Measurements from ENCODE around the gene SLC22A17.
"Not testable (repeated sequence)": the region's sequence is repeated elsewhere in the genome, so short reads cannot be mapped to it uniquely, and the experiment has no call there.

Gene SLC22A17

DNA sequence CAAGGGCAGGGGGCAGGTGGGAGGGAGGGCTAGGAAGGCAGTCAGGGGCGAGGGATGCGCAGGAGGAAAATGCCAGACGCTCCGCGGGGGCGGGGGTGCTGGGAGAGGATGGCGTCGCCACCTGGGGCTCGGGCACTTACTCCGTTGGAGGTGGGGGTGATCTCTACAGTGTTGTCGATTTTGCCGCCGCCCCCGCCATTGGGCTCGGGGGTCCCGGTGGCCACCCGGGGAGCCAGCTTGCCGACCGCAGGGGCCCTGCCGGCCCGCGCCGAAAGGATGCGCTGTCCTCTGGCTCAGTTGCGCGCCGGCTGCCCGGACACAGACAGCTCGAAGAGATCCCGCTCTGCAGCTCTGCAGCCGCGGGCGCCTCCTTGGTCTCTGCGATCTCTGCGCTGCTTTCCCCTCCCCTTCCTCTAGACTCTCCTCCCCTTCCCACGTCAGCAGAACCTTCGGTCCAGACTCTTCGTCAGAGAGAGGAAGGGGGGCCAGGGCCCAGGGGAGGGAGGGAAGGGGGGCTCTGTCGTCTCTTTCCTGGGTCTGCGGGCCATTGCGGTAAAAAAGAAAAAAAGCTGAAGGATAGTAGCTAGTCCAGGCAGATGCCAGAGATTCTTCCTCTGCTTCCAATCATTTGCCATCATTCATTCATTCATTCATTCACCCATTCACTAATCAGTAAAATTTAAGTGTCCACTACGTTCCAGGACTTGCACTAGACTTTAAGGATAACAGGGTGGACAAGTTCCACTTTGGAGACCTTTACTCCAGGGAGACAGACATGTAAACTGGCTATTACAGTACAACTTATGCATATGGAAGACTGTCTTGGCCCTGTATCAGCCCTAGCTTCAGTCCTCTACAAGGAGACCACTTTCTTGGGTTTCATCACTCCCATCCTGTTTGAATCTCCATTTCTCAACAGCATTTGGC is at the start of gene SLC22A17:
SLC22A17 (minus strand) TSS at position 382 of the 927 bp plus-strand sequence.
- peak; percentile 45 for DNase-seq (ENCODE audit: low read depth)

DNA sequence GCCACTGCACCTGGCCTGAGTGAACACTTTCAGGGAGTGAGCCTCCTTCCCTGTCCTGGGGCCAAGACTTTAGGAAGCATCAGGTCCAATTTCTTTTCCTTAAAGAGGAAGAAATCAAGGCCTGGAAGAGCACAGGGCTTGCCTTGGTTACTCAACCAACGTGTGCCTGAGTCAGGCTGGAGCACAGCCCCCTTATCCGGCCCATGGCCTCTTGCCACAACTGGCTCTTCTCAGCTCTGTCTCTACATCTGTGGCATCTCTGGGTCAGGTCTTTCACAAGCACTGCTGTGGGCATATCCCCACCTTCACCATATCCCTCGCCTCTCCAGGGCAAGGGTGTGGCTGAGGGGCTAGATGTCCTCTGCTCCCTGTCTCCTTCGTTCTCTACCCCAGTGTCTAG is 48.6 kb upstream of the SLC22A17 start:
- DNase-seq (ENCODE audit: low read depth): no peak

DNA sequence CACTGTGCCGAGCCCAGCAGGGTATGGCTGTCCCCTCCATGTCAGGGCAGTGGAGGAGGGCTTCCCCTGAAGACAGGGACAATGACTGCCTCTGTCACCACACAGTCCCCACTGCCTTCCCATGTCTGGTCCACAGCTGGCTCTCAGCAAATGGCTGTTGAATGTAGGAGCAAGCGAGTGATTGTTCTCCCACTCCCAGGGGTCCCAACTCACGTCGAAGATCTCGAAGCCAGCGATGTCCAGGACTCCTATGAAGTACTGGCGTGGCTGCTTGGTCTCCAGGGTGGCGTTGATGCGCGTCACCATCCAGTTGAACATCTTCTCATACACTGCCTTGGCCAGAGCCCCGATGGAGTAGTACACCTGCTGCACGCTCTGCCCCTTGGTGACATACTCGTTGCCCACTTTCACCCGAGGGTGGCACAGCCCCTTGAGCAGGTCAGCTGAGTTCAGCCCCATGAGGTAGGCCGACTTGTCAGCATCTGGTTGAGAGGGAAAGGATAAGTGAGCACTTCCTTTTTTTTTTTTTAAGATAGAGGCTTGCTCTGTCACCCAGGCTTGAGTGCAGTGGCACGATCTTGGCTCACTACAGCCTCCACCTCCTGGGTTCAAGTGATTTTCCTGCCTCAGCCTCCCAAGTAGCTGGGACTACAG is 47.9 kb upstream of the SLC22A17 start:
- not testable (repeated sequence) for DNase-seq (ENCODE audit: low read depth)

DNA sequence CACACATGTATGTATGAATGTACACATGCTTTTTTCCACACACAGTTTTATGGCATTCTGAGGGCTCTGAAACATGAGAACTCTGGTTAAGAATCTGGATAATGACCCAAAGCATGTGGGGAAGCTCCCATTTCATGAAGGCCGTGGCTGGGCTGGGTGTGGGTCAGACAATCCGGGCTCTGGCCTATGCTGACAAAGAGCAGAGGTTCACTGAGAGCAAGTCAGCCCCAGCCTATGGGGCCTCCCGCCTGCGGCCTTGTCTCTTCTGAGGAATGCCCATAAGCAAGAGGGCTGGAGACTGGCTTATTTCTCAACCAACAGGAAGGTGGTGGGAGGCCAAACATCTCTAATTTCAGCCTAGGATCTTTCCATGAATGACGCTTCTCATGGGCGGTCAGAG is 46.9 kb upstream of the SLC22A17 start:
- no peak for DNase-seq (ENCODE audit: low read depth)

DNA sequence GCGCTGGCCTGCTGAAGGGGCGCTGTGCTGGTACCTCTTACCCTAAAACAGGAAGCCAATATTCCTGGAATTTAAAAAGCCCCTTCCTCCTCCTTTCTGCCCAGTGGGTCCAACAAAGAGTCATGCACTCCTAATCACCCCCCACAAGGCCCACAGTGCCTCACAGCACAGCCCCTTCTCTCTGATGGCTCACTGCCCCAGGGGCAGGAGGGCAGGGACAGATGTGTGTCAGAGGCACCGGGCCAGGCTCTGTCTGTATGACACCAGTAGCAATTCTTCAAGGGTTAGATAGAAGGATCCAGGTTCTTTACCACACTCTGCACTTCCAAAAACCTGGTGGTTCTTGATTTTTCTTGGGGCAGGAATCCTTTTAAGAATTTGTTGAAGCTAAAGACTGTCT is 46.4 kb upstream of the SLC22A17 start:
- DNase-seq (ENCODE audit: low read depth): no peak

DNA sequence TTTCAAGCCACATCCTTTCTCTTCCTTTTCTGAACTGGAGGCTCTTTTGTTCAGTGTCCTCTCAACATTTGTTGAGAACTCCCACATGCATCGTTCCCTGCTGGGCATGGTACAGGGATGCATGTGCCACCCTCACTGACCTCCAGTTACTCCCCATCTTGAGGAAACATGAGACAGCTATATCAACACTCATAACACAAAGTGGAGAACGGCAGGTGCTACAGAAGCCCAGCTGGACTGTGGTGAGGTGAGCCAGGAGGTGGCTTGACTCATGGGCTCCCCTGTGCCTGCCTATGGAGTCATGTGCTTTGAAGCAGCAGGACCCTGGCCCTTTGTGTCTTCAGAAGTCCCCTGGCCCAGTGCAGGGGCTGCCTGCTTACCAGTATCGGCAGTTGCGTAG is 45.7 kb upstream of the SLC22A17 start:
- DNase-seq (ENCODE audit: low read depth): no peak

DNA sequence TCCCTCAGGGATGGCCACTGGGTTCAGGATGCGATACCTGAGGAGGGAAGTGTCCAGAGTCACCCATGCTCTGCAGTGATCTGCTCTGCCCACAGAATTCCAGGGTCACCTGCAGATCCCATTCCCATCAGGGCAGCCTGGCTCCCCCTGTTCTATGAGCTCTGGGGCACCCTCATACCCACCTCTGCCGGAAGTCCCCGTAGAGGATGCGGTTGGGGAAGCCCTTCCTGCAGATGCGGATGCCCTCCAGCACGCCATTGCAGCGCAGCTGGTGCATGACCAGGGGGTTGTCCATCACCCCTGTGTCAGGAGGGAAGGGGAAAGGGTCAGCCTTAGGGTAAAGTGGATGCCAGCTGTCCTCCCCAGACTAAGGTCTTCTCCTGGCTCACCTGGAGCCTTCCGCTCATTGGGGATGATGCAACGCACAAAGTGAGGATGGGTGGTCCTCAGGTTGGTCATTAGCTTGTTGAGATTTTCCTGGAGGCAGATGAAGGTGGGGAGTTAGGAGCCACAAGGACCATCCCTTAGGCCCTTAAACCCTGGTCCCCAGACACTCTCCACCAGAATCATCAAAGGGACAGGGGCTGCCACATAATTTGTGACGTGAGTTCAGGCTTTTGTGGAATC is 44.2 kb upstream of the SLC22A17 start:
- DNase-seq (ENCODE audit: low read depth): no peak

DNA sequence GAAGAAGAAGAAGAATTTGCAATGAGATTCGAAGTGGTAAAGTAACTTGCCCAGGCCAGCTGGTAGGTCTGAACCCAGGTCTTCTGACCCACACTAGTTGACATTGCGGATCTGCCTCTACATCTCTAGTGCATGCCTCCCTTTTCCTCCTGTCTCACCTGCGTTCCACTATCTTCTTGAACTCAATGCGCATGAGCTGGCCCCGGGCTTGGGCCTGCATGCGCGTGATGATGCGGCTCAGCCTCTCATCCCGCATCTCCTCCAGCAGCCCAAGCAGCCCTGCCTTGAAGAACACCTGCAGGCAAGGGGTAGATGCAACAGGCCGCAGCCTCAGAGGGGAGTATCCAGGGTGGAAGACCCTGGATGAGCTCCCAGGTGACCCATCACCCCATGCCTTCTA is 43.4 kb upstream of the SLC22A17 start:
- no peak for DNase-seq (ENCODE audit: low read depth)

DNA sequence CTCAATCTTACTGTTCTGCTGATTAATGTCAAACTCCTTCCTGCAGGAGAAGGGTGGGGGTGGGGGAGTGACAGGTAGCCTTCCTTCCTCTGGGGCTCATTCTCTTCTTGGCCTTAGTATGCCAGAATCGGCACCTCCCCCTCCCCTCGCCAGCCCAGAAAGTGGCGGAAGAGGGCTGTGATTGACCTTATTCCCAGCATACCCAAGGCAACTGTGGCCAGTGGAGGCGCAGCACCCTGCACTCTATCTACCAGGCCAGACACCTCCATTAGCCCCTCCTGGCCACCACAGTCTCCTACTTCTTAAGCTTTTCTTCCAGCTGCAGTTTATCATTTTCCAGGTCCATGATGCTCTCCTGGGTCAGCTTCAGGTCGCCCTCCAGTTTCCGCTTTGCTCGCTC is 39.9 kb upstream of the SLC22A17 start:
- no peak for DNase-seq (ENCODE audit: low read depth)

DNA sequence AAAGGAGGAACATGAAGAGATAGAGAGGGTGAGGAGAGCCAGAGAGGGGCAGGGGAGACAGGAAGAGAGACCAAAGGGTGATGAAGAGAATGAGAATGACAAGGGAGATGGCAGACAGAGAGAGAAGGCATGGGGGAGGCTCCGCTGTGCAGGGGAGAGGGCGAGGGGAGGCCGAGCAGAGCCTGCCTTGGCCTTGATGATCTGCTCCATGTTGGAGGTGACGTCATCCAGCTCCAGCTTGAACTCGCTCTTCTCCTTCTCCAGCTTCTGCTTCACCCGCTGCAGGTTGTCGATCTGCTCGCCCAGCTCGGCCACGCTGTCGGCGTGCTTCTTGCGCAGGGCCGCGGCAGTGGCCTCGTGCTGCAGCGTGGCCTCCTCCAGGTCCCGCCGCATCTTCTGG is 37.2 kb upstream of the SLC22A17 start:
- DNase-seq (ENCODE audit: low read depth): not testable (repeated sequence)

DNA sequence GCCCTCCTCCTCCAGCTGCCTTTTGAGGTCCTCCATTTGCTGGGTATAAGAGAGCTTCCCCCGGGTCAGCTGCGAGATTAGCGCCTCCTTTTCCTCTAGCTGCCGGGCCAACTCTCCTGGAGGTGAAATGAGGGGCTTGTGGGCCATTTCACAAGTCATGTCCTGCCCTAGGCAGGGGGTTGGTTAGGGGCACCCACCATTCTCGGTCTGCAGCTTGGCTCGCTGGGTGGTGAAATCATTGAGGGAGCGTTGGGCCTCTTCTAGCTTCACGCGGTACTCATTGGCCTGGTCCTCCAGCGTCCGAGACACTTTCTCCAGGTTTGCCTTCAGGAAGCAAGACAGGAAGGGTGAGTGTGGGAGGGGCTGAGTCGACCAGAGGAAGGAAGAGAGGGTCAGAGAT is 36.7 kb upstream of the SLC22A17 start:
- no peak for DNase-seq (ENCODE audit: low read depth)

DNA sequence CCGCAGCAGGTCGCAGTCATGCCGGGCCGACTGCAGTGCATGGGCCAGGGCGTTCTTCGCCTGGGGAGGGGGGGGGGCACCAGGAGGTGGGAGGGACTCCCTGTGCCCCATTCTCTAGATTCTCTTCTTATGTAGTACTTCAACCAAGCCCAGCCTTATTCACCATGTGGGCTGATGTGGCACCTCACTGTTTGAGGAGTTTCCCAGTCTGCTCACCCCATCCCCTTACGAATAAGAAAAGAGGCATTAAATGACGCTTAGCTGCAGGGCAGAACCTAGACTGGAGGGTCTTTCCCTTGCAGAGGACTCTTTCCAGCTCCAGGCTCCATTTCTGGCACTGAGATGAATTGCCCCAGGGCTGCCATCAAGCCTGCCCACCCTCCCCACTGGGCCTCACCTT is 36.3 kb upstream of the SLC22A17 start:
- no peak for DNase-seq (ENCODE audit: low read depth)

DNA sequence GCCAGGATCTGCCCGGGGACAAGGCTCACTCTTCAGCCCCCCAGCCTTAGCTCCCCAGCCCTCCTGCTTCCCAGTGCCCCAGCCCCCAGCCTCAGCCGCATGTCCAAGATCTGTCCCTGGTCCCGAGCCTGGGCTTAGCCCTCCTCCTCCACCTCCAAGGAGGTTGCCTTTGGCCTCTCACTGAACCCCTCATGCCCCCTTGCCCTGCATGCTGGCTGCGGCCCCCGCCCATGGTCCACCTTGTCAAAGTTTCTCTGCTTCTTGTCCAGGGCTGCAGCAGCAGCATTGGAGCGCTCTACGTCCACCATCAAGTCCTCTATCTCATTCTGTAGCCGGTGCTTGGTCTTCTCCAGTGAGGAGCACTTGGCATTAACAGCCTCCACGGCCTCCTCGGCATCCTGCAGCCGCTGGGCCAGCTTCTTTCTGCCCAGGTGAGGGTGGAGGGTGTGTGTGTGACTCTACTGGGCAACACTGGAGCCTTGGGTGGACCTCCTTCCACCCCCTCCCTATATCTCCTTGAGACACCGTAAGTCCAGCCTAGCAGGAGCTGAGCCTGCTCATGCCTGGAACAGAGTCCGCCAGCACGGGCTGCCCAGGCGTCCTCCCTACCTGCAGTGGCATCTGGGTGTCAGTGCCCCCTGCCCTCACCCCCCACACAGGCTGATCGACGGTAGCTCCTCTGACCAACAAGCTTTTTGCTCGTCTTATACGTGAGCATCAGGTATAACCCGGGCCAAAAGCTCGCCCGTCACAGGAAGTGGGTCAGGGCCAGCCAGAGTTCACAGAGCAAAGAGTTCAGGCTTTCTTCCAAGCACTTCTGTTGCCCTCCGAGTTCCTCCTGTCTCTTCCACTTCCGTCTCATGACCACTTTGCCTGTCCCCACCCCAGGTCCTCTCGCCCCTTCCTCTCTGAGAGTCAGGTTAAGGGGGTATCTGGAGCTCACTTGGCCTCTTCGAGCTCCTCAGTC is 35.5 kb upstream of the SLC22A17 start:
- DNase-seq (ENCODE audit: low read depth): no peak

DNA sequence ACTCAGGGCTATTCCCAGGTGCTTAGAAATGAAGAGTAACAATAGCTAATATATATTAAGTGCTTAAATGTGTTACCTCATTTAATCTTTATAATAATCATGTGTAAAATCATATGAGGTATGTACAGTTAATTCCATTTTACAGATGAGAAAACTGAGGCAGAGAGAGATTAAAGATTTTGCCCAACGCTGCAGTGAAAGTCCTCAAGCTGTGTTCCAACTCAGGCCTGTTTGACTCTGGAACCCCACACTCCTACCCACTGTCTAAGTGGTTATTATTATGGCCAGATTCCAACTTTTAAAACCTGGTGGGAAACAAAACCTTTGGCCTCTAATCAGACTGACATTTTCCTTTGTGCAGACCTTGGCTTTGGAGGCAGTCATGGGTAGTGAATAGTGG is 34.3 kb upstream of the SLC22A17 start:
- DNase-seq (ENCODE audit: low read depth): no peak

DNA sequence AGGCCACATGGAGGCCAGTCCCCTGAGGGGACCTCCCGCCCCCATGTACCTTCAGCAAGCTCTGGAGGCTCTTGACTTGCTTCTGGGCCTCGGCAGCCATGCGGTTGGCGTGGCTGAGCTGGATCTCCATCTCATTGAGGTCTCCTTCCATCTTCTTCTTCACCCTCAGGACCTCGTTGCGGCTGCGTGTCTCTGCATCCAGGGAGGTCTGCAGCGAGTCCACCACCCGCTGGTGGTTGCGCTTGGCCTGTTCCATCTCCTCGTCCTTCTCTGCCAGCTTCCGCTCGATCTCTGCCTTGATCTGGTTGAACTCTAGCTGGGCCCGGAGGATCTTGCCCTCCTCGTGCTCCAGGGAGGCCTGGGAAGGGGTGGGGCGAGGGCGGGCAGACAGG is 33.6 kb upstream of the SLC22A17 start:
- not testable (repeated sequence) for DNase-seq (ENCODE audit: low read depth)

DNA sequence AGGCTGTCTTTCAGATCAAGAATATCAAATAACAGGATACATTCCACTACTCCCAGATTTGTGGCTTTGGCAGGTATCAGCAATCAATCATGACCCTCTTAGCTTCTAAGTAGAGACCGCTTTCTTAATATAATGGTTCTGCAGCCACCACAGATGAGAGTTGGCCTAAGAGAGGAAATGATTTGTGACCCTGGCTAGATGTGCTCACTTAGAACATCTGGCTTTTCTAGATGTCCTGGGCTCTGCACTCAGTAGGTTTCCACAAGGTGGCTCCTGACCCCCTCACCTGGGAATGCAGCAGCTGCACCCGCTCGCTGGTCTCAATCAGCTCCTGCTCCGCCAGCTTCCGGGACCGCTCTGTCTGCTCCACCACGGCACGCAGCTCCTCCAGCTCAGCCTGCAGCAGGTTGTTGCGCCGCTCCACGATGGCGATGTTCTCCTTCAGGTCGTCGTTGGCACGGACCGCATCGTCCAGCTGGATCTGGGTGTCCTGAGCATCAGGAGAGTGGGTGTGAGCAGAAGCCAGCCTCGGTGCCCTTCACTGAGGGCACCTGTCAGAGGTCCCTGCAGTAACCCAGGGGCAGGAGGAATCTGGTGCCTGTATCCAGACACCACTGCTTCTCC is 33.1 kb upstream of the SLC22A17 start:
- DNase-seq (ENCODE audit: low read depth): no peak

DNA sequence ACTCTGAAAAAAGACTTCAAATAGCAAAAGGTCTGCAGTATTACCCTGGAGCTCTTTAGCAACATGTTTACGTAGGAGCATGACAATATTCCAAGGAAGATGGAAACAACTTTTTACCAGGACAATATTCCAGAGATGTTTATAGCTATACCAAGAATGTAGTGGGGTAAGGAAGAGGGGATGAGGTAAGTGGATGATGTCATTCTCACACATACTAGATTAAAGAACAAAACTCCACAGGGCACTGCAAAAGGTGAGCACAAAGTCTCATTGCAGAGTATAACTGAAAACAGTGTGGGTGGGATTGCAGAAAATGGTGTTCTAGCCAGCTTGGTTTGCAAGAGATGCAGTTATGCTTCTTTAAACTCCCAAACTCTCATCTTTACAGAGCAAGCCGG is 32.6 kb upstream of the SLC22A17 start:
- no peak for DNase-seq (ENCODE audit: low read depth)

DNA sequence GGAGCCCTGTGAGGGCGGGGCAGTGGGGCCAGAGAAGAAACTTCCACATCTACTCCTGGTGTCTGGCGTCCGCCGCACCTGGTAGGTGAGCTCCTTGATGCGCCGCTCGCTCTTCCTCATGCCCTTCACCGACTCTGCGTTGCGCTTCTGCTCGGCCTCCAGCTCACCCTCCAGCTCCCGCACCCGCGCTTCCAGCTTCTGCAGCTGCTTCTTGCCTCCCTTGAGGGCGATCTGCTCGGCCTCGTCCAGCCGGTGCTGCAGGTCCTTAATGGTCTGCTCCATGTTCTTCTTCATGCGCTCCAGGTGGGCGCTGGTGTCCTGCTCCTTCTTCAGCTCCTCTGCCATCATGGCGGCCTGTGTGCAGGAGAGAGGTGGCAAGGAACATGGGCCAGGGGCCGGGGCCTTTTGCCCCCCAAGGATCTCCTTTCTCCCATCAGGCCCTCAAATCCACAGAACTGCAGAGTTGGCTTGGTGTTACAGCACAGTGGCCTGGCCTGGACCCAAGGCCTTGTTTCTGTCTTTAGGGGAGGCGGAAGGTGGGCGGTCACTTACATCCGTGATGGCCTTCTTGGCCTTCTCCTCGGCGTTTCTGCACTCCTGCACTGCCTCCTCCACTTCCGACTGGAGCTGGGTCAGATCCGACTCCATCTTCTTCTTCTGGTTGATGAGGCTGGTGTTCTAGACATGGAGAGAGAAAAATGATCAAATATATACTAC is 31.8 kb upstream of the SLC22A17 start:
- no peak for DNase-seq (ENCODE audit: low read depth)

DNA sequence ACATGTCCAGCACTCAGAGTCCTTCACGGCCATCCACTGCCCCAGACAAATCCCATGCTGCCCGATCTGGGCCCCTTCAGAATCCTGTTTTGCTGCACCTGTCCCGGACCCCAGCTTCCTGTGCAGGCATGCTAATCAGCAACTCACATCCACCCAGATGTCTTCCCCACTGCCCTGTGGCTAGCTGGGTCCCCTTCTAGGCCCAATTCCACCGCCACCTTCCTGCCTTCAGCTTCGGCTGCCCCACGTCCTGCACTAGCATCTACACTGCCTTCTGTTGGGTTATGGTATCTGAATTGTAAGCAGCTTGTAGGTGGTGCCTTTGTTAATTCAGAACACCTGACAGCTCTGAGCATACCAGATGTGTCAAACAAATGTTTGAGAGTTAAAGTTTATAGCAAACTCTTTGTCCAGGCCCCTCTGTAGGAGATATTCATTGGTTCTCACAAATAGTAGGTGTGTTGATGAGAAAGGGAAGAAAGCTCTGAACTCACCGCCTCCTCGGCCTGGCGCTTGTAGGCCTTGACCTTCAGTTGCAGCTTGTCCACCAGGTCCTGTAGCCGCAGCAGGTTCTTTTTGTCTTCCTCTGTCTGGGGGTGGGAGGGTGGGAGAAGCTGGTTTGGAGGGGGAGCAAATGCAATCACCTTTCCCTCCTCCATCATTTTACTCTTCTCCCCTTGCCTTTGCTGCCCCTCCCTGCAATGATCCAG is 30.2 kb upstream of the SLC22A17 start:
- DNase-seq (ENCODE audit: low read depth): no peak

DNA sequence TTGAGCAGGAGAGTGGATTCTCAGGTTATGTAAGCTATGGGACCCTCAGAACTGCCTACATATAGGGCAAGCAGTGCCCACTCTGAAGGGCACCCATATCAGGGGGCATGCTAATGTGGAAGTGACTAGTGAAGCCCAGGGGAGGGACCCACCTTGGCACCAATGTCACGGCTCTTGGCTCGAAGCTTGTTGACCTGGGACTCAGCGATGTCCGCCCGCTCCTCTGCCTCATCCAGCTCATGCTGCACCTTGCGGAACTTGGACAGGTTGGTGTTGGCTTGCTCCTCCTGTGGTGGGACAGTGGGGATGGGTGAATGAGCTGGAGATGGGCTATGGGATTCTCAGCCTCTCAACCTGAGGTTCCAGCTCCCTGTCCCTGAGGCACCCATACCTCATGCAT is 29.6 kb upstream of the SLC22A17 start:
- no peak for DNase-seq (ENCODE audit: low read depth)

All from T-helper 22 cell (primary cell).